Fibroblast of lung (primary cell): ENCODE data around the gene GK.

Source experiments
- EZH2 ChIP-seq: IDR thresholded peaks from 2 replicates; pipeline ENCODE4 v1.5.1; 2012; ENCODE audit warnings: low read length, control low read depth, mild to moderate bottlenecking; ENCODE audit errors: missing control alignments
- TF ChIP-seq, protein P1 (sequence below), 2 donors: IDR thresholded peaks in 1 of 2; conservative IDR thresholded peaks in 1 of 2; 1 replicate in 1 of 2; 2 replicates in 1 of 2; pipeline ENCODE4 v1.5.1; 2011 to 2012; ENCODE audit warnings: low read length in 2 of 2, control low read depth in 1 of 2, inconsistent platforms in 1 of 2, low read depth in 1 of 2, mild to moderate bottlenecking in 1 of 2

DNA sequence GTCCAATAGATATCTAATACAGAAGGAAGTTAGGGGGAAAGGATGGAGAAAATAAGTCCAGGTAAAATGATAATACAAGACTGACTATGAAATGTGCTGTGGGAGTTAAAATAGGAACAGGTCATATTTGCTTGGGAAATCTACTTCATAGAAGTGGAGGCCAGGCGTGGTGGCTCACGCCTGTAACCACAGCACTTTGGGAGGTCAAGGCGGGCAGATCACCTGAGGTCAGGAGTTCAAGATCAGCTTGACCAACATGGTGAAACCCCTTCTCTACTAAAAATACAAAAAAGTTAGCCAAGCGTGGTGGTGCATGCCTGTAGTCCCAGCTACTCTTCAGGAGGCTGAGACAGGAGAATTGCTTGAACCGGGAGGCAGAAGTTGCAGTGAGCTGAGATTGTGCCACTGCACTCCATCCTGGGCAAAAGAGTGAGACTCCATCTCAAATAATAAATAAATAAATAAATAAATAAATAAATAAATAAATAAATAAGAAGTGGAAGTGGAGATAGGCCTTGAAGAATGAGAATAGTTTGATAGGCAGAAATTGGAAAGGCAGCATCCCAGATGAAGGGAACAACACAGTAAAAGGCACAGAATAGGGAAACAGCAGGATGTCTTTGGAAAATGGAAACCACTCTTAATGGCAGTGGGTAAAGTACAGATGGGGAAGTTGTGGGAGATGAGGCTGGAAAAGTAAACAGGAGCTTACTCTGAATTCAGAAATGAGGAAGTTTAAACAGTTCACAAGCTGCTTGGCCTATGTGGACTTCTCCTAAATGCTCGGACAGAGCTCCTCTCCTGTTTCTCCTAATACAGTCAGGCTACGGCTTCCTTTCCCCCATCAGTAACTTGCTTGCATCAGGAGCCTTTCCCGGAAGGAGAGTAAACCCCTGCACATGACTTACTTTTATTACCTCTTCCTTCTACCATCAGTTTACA, 15.1 kb upstream of the GK start:
- no peak for TF ChIP-seq EZH2
- TF ChIP-seq, protein P1, sequence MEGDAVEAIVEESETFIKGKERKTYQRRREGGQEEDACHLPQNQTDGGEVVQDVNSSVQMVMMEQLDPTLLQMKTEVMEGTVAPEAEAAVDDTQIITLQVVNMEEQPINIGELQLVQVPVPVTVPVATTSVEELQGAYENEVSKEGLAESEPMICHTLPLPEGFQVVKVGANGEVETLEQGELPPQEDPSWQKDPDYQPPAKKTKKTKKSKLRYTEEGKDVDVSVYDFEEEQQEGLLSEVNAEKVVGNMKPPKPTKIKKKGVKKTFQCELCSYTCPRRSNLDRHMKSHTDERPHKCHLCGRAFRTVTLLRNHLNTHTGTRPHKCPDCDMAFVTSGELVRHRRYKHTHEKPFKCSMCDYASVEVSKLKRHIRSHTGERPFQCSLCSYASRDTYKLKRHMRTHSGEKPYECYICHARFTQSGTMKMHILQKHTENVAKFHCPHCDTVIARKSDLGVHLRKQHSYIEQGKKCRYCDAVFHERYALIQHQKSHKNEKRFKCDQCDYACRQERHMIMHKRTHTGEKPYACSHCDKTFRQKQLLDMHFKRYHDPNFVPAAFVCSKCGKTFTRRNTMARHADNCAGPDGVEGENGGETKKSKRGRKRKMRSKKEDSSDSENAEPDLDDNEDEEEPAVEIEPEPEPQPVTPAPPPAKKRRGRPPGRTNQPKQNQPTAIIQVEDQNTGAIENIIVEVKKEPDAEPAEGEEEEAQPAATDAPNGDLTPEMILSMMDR (conservative IDR thresholded peaks at IDR 0.05 in 1 of 2, IDR thresholded peaks at IDR 0.05 in 1 of 2; ENCODE audit: low read depth in 1 of 2, low read length in 2 of 2): no peak
